ENCODE results near the gene CLEC2A. TPM values are rescaled to one million over a fixed set of nuclear protein-coding genes. Genes with fewer than 3 reads are reported as not detected.

CLEC2A gene
- total and polyA plus RNA-seq, 7 donors: not detected

DNA sequence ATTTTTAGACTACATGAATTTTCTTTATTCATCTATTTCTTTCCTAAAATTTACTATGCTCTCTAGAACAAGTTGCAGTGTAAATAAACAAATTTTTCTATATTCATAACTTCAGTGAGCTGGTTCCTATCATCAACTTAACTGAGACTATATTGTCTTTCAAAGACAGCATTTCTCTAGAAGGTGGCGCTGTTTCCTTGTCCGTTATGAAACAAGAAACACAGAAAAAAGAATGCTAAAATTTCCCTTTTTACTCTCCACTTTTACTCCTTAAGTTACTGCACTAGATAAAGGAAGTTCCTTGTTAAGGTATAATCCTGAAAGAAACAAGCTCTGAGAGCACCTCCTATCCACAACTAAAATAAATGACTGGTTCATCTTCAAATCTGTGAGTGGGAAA, 8.2 kb upstream of the CLEC2A start:
- no peak for DNase-seq
- intact Hi-C loops (cut with DNase I): no loop called here
- no peak overlapping the region for H3K27ac ChIP-seq
- H3K9me3 ChIP-seq: no peaks in the 10 kb centered on the region
- TF ChIP-seq, protein P1, sequence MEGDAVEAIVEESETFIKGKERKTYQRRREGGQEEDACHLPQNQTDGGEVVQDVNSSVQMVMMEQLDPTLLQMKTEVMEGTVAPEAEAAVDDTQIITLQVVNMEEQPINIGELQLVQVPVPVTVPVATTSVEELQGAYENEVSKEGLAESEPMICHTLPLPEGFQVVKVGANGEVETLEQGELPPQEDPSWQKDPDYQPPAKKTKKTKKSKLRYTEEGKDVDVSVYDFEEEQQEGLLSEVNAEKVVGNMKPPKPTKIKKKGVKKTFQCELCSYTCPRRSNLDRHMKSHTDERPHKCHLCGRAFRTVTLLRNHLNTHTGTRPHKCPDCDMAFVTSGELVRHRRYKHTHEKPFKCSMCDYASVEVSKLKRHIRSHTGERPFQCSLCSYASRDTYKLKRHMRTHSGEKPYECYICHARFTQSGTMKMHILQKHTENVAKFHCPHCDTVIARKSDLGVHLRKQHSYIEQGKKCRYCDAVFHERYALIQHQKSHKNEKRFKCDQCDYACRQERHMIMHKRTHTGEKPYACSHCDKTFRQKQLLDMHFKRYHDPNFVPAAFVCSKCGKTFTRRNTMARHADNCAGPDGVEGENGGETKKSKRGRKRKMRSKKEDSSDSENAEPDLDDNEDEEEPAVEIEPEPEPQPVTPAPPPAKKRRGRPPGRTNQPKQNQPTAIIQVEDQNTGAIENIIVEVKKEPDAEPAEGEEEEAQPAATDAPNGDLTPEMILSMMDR (IDR thresholded peaks at IDR 0.05): no peak
- no peaks in the 10 kb centered on the region for H3K36me3 ChIP-seq (ENCODE audit: insufficient read depth in 1 of 2, low read depth in 1 of 2)
- WGBS, 3 donors: 42 to 43% (median 43%) methylated on average over 2 of the region's 2 CpGs
- no peaks in the 10 kb centered on the region for H3K27me3 ChIP-seq (ENCODE audit: insufficient read depth in 3 of 3, low read length in 2 of 3)
- H3K4me3 ChIP-seq: no peak overlapping the region
- H3K4me1 ChIP-seq: no peaks in the 10 kb centered on the region
- no peak for ATAC-seq

DNA sequence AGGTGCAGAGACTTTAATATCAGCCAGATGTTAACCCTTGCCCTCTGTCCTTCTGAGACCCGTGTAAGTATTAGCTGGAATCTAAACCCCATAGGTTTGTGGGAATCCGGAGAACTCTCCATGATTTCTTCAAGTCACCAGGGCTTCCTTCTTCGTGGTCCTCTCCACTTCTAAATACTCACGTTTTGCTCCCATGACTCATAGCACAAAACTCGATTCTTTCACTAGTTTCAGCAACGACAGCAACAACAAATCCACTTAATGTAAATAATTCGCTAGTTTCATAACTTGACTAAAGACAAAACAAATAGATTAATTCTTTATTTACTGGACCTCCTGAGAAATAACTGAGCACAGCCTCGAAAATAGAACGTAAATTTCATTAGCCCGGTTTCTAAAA, 4.4 kb upstream of the CLEC2A start:
- no peaks in the 10 kb centered on the region for H3K36me3 ChIP-seq (ENCODE audit: insufficient read depth in 1 of 2, low read depth in 1 of 2)
- no peaks in the 10 kb centered on the region for H3K4me1 ChIP-seq
- H3K4me3 ChIP-seq: no peak overlapping the region
- no peaks in the 10 kb centered on the region for H3K27me3 ChIP-seq (ENCODE audit: insufficient read depth in 3 of 3, low read length in 2 of 3)
- TF ChIP-seq, protein P1 (IDR thresholded peaks at IDR 0.05): no peak
- intact Hi-C loops (cut with DNase I): no loop called here
- WGBS, 3 donors: 67 to 69% (median 69%) methylated on average over 10 of the region's 10 CpGs
- no peak for DNase-seq
- H3K9me3 ChIP-seq: no peaks in the 10 kb centered on the region
- ATAC-seq: no peak
- no peak overlapping the region for H3K27ac ChIP-seq

DNA sequence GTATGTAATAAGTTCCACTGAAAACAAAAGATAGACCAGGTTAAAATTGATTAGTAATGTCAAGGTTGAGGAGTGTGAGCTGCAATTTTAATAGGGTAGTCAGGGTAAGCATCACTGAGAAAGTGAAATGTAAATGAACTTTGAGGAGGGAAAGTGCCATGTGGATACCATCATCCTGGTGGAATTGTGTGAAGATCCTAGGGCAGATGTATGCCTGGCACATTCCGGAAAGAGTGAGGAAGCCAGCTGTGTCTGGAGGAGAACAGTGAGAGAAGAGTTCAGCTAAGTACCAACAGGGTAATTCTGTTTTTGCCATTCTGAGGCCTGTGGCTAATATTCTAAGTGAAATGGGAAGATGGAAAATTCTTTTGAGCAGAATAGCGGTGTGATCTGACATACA, 2.9 kb upstream of the CLEC2A start:
- Histone ChIP-seq H3K36me3 (ENCODE audit: insufficient read depth in 1 of 2, low read depth in 1 of 2) (no peaks in the 10 kb centered on the region), H3K4me1 (no peaks in the 10 kb centered on the region), H3K27ac (no peak overlapping the region), H3K9me3 (no peaks in the 10 kb centered on the region), H3K4me3 (no peak overlapping the region), H3K27me3 (ENCODE audit: insufficient read depth in 3 of 3, low read length in 2 of 3) (no peaks in the 10 kb centered on the region)
- ATAC-seq (no peak), DNase-seq (no peak)
- WGBS, 3 donors: 57 to 73% (median 63%) methylated on average over 2 of the region's 2 CpGs
- TF ChIP-seq, protein P1 (IDR thresholded peaks at IDR 0.05): no peak
- intact Hi-C loops (cut with DNase I): no loop called here

DNA sequence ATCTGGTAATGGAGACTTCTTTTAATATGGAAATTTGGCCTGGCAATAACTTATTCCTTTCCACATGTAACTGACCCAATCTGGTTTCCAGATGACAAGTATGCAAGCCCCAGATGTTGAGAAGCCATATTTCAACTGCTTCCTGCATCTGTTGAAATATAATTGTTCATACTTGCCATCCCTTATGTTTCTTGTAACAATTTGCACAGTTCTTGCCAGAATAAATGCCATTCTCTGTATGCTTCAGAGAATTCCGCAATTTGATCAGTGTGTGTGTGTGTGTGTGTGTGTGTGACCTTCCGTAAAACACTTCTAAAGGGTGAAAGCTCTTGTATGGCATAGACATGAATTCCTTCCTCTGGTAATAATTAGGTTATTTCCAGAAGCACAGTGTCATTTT, 1.8 kb upstream of the CLEC2A start:
- Histone ChIP-seq H3K27me3 (ENCODE audit: insufficient read depth in 3 of 3, low read length in 2 of 3) (no peaks in the 10 kb centered on the region), H3K4me1 (no peaks in the 10 kb centered on the region), H3K27ac (no peak overlapping the region), H3K9me3 (no peaks in the 10 kb centered on the region), H3K4me3 (no peak overlapping the region), H3K36me3 (ENCODE audit: insufficient read depth in 1 of 2, low read depth in 1 of 2) (no peaks in the 10 kb centered on the region)
- intact Hi-C loops (cut with DNase I): no loop called here
- no peak for ATAC-seq
- WGBS, 3 donors: 36 to 53% (median 42%) methylated on average over 2 of the region's 2 CpGs
- TF ChIP-seq, protein P1 (IDR thresholded peaks at IDR 0.05): no peak
- DNase-seq: no peak

DNA sequence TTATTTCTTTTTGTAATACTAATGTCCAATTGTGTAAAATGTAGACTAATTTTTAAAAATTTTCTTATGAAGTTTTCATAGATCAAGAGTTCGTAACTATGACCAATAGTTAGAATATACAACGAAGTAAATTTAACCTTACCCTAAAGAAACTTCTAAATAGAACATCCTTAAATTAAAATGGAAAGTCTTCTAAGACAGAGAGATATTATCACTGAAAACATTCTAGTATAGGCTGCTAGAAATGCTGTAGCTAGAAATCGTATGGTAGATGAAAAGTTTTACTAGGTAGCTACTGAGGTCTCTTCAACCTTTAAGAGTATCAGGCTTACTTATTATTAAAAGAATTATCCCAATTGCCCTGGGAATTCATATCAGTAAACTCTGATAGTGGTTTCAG, 925 bp downstream of the CLEC2A start:
- intact Hi-C loops (cut with DNase I): no loop called here
- DNase-seq: no peak
- Histone ChIP-seq H3K4me3 (no peak overlapping the region), H3K27me3 (ENCODE audit: insufficient read depth in 3 of 3, low read length in 2 of 3) (no peaks in the 10 kb centered on the region), H3K9me3 (no peaks in the 10 kb centered on the region), H3K27ac (no peak overlapping the region), H3K4me1 (no peaks in the 10 kb centered on the region), H3K36me3 (ENCODE audit: insufficient read depth in 1 of 2, low read depth in 1 of 2) (no peaks in the 10 kb centered on the region)
- WGBS, 3 donors: 79 to 82% (median 80%) methylated on average over 3 of the region's 3 CpGs
- TF ChIP-seq, protein P1 (IDR thresholded peaks at IDR 0.05): no peak
- no peak for ATAC-seq
